T-helper 2 cell treated with Interferon-gamma antibody and Interleukin-4, amounts not matched to agents 5 μg/mL and 100 μg/mL, for 36 hours (primary cell): Measurements from ENCODE around the gene ACBD6.

Experiments used
- DNase-seq: peaks from one replicate; pipeline ENCODE4 v3.0.0; 2021; ENCODE audit warnings: low spot score
- H3K27ac Mint-ChIP-seq: one replicate; pipeline ENCODE4 v1.8.0; 2021; ENCODE audit warnings: mild to moderate bottlenecking, mixed read lengths
- H3K27me3 Mint-ChIP-seq: one replicate; pipeline ENCODE4 v1.8.0; 2021; ENCODE audit warnings: low read depth, mixed read lengths
- H3K36me3 Mint-ChIP-seq: one replicate; pipeline ENCODE4 v1.8.0; 2021; ENCODE audit warnings: low read depth, mixed read lengths
- H3K4me1 Mint-ChIP-seq: one replicate; pipeline ENCODE4 v1.8.0; 2021; ENCODE audit warnings: low read depth, mixed read lengths
- H3K4me3 Mint-ChIP-seq: one replicate; pipeline ENCODE4 v1.8.0; 2022; ENCODE audit warnings: mild to moderate bottlenecking, moderate library complexity, mixed read lengths
- H3K9me3 Mint-ChIP-seq: one replicate; pipeline ENCODE4 v1.8.0; 2021; ENCODE audit warnings: mixed read lengths

ACBD6 gene

GRCh38 chr1:180534214-180534613, 31.8 kb upstream of the ACBD6 start:
- Mint-ChIP-seq H3K4me1 (peaks cover 6% of the 10 kb centered on the region), H3K27me3 (peaks cover 17% of the 10 kb centered on the region), H3K4me3 (no peak overlapping the region), H3K36me3 (no peaks in the 10 kb centered on the region), H3K9me3 (no peaks in the 10 kb centered on the region), H3K27ac (no peak overlapping the region)
- DNase-seq, result no peak

GRCh38 chr1:180533266-180533987, 31.1 kb upstream of the ACBD6 start:
- H3K4me3 Mint-ChIP-seq, result no peak overlapping the region
- no peaks in the 10 kb centered on the region for H3K9me3 Mint-ChIP-seq
- no peaks in the 10 kb centered on the region for H3K36me3 Mint-ChIP-seq
- H3K27me3 Mint-ChIP-seq, result peaks cover 17% of the 10 kb centered on the region
- no peak overlapping the region for H3K27ac Mint-ChIP-seq
- peak; percentile 44 for DNase-seq
- peaks cover 6% of the 10 kb centered on the region for H3K4me1 Mint-ChIP-seq

- peaks cover 6% of the 10 kb centered on the region for H3K4me1 Mint-ChIP-seq
- DNase-seq, result no peak
- H3K9me3 Mint-ChIP-seq, result no peaks in the 10 kb centered on the region
- H3K27ac Mint-ChIP-seq, result no peak overlapping the region
- H3K36me3 Mint-ChIP-seq, result no peaks in the 10 kb centered on the region
- peaks cover 13% of the 10 kb centered on the region for H3K27me3 Mint-ChIP-seq
- no peak overlapping the region for H3K4me3 Mint-ChIP-seq
Observed at GRCh38 chr1:180532854-180533253, 30.5 kb upstream of the ACBD6 start.

DNA sequence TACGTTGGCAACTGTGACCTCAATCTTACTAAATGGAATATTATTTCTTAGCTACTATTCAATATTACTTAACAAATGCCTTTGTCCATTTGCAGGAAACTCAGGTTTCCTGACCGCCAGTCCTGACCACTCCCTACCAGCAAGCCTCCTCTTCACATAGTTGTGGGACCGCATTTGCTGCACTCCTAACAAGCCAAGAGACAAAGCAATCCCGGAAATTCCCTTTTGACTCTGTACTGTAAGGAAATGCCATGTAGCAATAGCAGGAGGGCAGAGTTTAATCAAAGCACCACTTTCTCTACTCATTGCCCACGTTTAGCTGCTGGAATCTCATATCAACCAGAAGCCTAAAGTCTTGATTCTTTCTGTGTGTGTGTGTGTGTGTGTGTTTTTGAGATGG, 28.1 kb upstream of the ACBD6 start:
- Mint-ChIP-seq H3K4me1 (peaks cover 8% of the 10 kb centered on the region), H3K9me3 (no peaks in the 10 kb centered on the region), H3K4me3 (no peak overlapping the region), H3K27ac (no peak overlapping the region), H3K36me3 (no peaks in the 10 kb centered on the region), H3K27me3 (peaks cover 16% of the 10 kb centered on the region)
- no peak for DNase-seq

GRCh38 chr1:180528868-180529470, 26.6 kb upstream of the ACBD6 start:
- no peaks in the 10 kb centered on the region for H3K36me3 Mint-ChIP-seq
- H3K27me3 Mint-ChIP-seq, result peaks cover 14% of the 10 kb centered on the region
- peaks cover 9% of the 10 kb centered on the region for H3K4me1 Mint-ChIP-seq
- no peaks in the 10 kb centered on the region for H3K9me3 Mint-ChIP-seq
- no peak overlapping the region for H3K27ac Mint-ChIP-seq
- DNase-seq, result no peak
- H3K4me3 Mint-ChIP-seq, result no peak overlapping the region

GRCh38 chr1:180527101-180527669, 24.8 kb upstream of the ACBD6 start:
- Mint-ChIP-seq H3K27me3 (peaks cover 16% of the 10 kb centered on the region), H3K4me3 (no peak overlapping the region), H3K4me1 (peaks cover 3% of the 10 kb centered on the region), H3K27ac (no peak overlapping the region), H3K36me3 (no peaks in the 10 kb centered on the region), H3K9me3 (no peaks in the 10 kb centered on the region)
- no peak for DNase-seq

GRCh38 chr1:180525715-180526039, 23.3 kb upstream of the ACBD6 start:
- H3K4me1 Mint-ChIP-seq, result peaks cover 3% of the 10 kb centered on the region
- H3K4me3 Mint-ChIP-seq, result peak overlapping the region; percentile 44
- peaks cover 16% of the 10 kb centered on the region for H3K27me3 Mint-ChIP-seq

GRCh38 chr1:180524915-180525714, 22.7 kb upstream of the ACBD6 start:
- Mint-ChIP-seq H3K27me3 (peaks cover 16% of the 10 kb centered on the region), H3K36me3 (no peaks in the 10 kb centered on the region), H3K9me3 (no peaks in the 10 kb centered on the region), H3K4me1 (peaks cover 3% of the 10 kb centered on the region), H3K27ac (no peak overlapping the region), H3K4me3 (peak overlapping the region; percentile 44)
- DNase-seq, result no peak

More at GRCh38 chr1:180525715-180526039, 23.3 kb upstream of the ACBD6 start:
- DNase-seq, result no peak
- Mint-ChIP-seq H3K9me3 (no peaks in the 10 kb centered on the region), H3K36me3 (no peaks in the 10 kb centered on the region), H3K27ac (no peak overlapping the region)

DNA sequence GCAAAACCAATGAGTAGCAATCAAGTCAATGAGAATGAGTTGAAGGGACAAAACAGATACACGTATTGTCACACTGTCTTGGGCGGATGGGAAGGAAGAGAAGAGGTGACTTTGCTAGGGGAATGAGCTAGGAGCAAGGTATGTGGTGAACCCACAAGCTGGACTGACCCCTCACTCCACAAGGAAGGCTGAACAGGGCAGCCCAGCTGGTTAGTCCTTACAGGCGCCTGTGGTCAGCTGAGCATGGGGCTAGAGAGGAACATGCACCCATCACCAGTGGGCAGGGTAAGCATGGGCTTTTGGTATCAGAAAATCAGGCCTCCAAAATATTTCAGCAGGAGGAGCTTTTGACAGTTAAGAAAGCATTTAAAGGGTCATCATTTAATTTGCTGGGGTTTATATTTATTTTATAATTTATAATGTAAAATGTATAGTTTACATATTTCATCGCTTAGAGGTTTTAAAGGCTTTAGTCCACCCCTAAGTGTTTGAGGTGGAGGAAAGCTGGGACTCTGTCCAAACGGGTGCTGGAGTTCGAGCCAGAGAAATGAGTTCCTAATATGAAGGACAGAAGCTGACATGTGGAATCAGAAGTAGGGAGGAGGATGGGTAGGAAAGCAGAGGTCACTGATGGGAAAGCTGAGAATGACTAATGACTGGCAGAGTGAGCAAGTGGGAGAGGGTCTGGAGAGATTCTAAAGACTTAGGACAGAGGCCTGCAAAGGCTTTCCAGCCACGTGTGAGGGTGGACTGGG, 22.0 kb upstream of the ACBD6 start:
- Mint-ChIP-seq H3K27me3 (peaks cover 14% of the 10 kb centered on the region), H3K27ac (no peak overlapping the region), H3K9me3 (no peaks in the 10 kb centered on the region), H3K4me3 (no peak overlapping the region), H3K4me1 (peaks cover 3% of the 10 kb centered on the region), H3K36me3 (no peaks in the 10 kb centered on the region)
- DNase-seq, result no peak

DNA sequence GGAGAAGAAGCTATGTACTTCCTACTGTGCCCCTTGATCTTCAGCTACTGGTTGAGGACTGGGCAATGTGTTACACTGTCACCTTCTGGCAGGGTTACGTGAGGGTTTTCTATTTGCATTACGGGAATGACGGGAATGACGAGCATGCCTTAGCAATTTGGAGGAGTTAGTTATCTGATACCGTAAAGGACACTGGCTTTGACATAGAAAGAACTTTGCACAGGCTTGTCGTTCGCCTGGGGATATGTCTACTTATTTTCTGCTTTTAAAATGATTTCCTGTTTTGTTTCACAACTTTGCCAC, 19.8 kb upstream of the ACBD6 start:
- peaks cover 12% of the 10 kb centered on the region for H3K27me3 Mint-ChIP-seq

GRCh38 chr1:180521474-180522212, 19.3 kb upstream of the ACBD6 start:
- H3K9me3 Mint-ChIP-seq, result no peaks in the 10 kb centered on the region
- peaks cover 8% of the 10 kb centered on the region for H3K27me3 Mint-ChIP-seq
- H3K4me1 Mint-ChIP-seq, result peaks cover 3% of the 10 kb centered on the region
- DNase-seq, result no peak
- H3K36me3 Mint-ChIP-seq, result no peaks in the 10 kb centered on the region
- no peak overlapping the region for H3K4me3 Mint-ChIP-seq
- H3K27ac Mint-ChIP-seq, result no peak overlapping the region

More for the DNA sequence above, 19.8 kb upstream of the ACBD6 start:
- DNase-seq, result no peak
- Mint-ChIP-seq H3K36me3 (no peaks in the 10 kb centered on the region), H3K4me1 (peaks cover 3% of the 10 kb centered on the region), H3K27ac (no peak overlapping the region), H3K9me3 (no peaks in the 10 kb centered on the region), H3K4me3 (no peak overlapping the region)

GRCh38 chr1:180519846-180520245, 17.5 kb upstream of the ACBD6 start:
- Mint-ChIP-seq H3K27ac (no peak overlapping the region), H3K4me1 (no peaks in the 10 kb centered on the region), H3K4me3 (no peak overlapping the region), H3K9me3 (no peaks in the 10 kb centered on the region), H3K27me3 (peaks cover 3% of the 10 kb centered on the region), H3K36me3 (no peaks in the 10 kb centered on the region)
- DNase-seq, result no peak

- Mint-ChIP-seq H3K36me3 (no peaks in the 10 kb centered on the region), H3K4me3 (no peak overlapping the region), H3K9me3 (no peaks in the 10 kb centered on the region), H3K4me1 (no peaks in the 10 kb centered on the region), H3K27ac (no peak overlapping the region), H3K27me3 (peaks cover 8% of the 10 kb centered on the region)
- peak; percentile 43 for DNase-seq
Observed at GRCh38 chr1:180515857-180516388, 13.5 kb upstream of the ACBD6 start.
